ENCODE data around the gene TMCC2. TPM values are rescaled to one million over a fixed set of nuclear protein-coding genes. Genes with fewer than 3 reads are reported as not detected.
"Not testable (repeated sequence)": the region's sequence is repeated elsewhere in the genome, so short reads cannot be mapped to it uniquely, and the experiment has no call there.

The TMCC2 gene
- total and polyA plus RNA-seq, 2 of the 4 experiments (the other 2 are of a cell fraction), result 2.0 to 4.2 TPM

DNA sequence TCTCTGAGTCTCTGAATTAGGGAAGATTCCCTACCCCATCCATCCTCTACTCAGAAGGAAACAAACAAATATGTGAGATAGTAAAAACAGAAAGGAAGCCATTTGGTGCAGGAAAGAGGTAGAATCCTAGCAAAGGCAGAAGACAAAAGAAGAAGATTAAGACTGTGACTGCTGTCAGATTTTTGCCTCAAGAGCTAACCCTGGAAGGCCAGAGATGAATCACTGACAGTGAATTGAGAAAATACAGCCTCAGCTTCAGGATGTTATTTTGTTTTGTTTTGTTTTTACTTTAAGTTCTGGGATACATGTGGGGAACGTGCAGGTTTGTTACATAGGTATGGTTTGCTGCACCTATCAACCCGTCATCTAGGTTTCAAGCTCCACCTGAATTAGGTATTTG lies 47.9 kb upstream of the TMCC2 start:
- H2AFZ ChIP-seq (replicated peaks; ENCODE audit: low read length, poor library complexity), result no peak overlapping the region
- H3K4me1 ChIP-seq (ENCODE audit: control insufficient read depth, insufficient read depth, low read length), result peaks cover 9% of the 10 kb centered on the region
- H2BK5ac ChIP-seq (ENCODE audit: low read depth, low read length, poor library complexity, severe bottlenecking), result peak overlapping the region; percentile 66
- in situ Hi-C loops (cut with MboI; ENCODE audit: low sequenced_read_pairs), result no loop called here
- no peak overlapping the region for H3K18ac ChIP-seq (ENCODE audit: low read depth, low read length)
- H3K23ac ChIP-seq (ENCODE audit: low read depth, low read length), result peak overlapping the region; percentile 71; the same call in 1 of the 2 replicates
- WGBS, 2 experiments (ENCODE audit: extremely low coverage in 2 of 2, insufficient read length in 1 of 2), result no CpG with 5 or more reads among the region's 2 CpGs
- TF ChIP-seq POLR2A (IDR thresholded peaks at IDR 0.05; ENCODE audit: low read depth, low read length) (no peak), NFE2L2 (IDR thresholded peaks at IDR 0.05; ENCODE audit: low read depth, low read length) (no peak), CEBPB (IDR thresholded peaks at IDR 0.05; ENCODE audit: low read depth, low read length) (no peak), MAFK (IDR thresholded peaks at IDR 0.05; ENCODE audit: low read depth, low read length) (no peak), MXI1 (IDR thresholded peaks at IDR 0.05; ENCODE audit: borderline replicate concordance, low read depth, low read length) (no peak), RAD21 (IDR thresholded peaks at IDR 0.05; ENCODE audit: low read length) (no peak)
- H3K79me1 ChIP-seq (ENCODE audit: low read depth in 1 of 2, low read length in 2 of 2), result peaks cover 27 to 64% of the 10 kb centered on the region in 2 experiments
- H3K9ac ChIP-seq (ENCODE audit: low read depth, low read length), result no peak overlapping the region
- ChIA-PET CTCF (interaction anchor here (0.6 kb wide), 1 partner anchor 1747 kb away, joined by 3 read pairs; no protein-coding TSS in a partner anchor), POLR2A (ENCODE audit: unreplicated experiment) (no interaction called here)
- no peak overlapping the region for H2AK5ac ChIP-seq (ENCODE audit: low read depth, low read length)
- H3K27ac ChIP-seq (ENCODE audit: insufficient read depth, low read length), result no peak overlapping the region
- H4K5ac ChIP-seq (ENCODE audit: low read depth, low read length), result no peak overlapping the region
- no peaks in the 10 kb centered on the region for H3K9me3 ChIP-seq (ENCODE audit: control insufficient read depth, insufficient read depth, low read length)
- BruUV-seq (replicated peaks), result no TSS peak
- H2AK9ac ChIP-seq (replicated peaks; ENCODE audit: low read depth, low read length, poor library complexity), result no peak overlapping the region
- H4K91ac ChIP-seq (ENCODE audit: insufficient read depth, low read depth, low read length), result no peak overlapping the region
- peaks cover 7% of the 10 kb centered on the region for H4K20me1 ChIP-seq (ENCODE audit: insufficient read depth, low read length)
- H3K4me3 ChIP-seq (ENCODE audit: insufficient read depth, low read depth, low read length), result no peak overlapping the region
- H2BK15ac ChIP-seq (ENCODE audit: low read depth, low read length), result no peak overlapping the region
- H3K14ac ChIP-seq (replicated peaks; ENCODE audit: low read depth, low read length), result no peak overlapping the region
- H3K27me3 ChIP-seq (ENCODE audit: control insufficient read depth, insufficient read depth, low read length), result no peaks in the 10 kb centered on the region
- peak; percentile 36 for DNase-seq
- H4K8ac ChIP-seq (ENCODE audit: low read depth in 2 of 2, low read length in 2 of 2), result no peak overlapping the region
- intact Hi-C loops (cut with micrococcal nuclease), result loop anchor here (10.0 kb wide), 1 partner anchor 145 kb away; the partner anchor contains the start of gene NUAK2
- peaks cover 4% of the 10 kb centered on the region; the same call in 1 of the 2 replicates for H3K36me3 ChIP-seq (ENCODE audit: control insufficient read depth, insufficient read depth, low read length)
- H3K9me1 ChIP-seq (ENCODE audit: insufficient read depth, low read length), result peaks cover 12% of the 10 kb centered on the region
- no peak overlapping the region for H3K4me2 ChIP-seq (ENCODE audit: low read depth, low read length)
- no peak for ATAC-seq (ENCODE audit: low read depth)
- dilution Hi-C loops (cut with HindIII; ENCODE audit: low sequenced_read_pairs, unreplicated experiment), result no loop called here
- H2BK120ac ChIP-seq (ENCODE audit: low read depth, low read length), result no peak overlapping the region
- no peak overlapping the region; the same call in 1 of the 2 replicates for H3K4ac ChIP-seq (ENCODE audit: low read depth, low read length)
- 0 out of 2 replicates have a peak overlapping the region, but pooled peaks have one; percentile 58 for H2BK20ac ChIP-seq (ENCODE audit: low read depth, low read length)
- H3K56ac ChIP-seq (ENCODE audit: extremely low read depth, insufficient read depth, low read length), result no peak overlapping the region

DNA sequence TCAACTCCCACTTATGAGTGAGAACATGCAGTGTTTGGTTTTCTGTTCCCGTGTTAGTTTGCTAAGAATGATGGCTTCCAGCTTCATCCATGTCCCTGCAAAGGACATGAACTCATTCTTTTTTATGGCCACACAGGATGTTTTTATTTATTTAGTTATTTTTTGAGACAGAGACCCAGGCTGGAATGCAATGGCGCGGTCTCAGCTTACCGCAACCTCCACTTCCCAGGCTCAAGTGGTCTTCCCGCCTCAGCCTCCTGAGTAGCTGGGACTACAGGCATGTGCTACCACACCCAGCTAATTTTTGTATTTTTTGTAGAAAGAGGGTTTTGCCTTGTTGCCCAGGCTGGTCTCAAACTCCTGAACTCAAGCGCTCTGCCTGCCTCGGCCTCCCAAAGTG lies 47.4 kb upstream of the TMCC2 start:
- H3K9me1 ChIP-seq (ENCODE audit: insufficient read depth, low read length), result peaks cover 12% of the 10 kb centered on the region
- H4K8ac ChIP-seq (ENCODE audit: low read depth in 2 of 2, low read length in 2 of 2); H2BK15ac ChIP-seq (ENCODE audit: low read depth, low read length); H3K56ac ChIP-seq (ENCODE audit: extremely low read depth, insufficient read depth, low read length); H2AK9ac ChIP-seq (replicated peaks; ENCODE audit: low read depth, low read length, poor library complexity); H2BK5ac ChIP-seq (ENCODE audit: low read depth, low read length, poor library complexity, severe bottlenecking); H3K4me2 ChIP-seq (ENCODE audit: low read depth, low read length); H3K27me3 ChIP-seq (ENCODE audit: control insufficient read depth, insufficient read depth, low read length); H3K18ac ChIP-seq (ENCODE audit: low read depth, low read length); H4K20me1 ChIP-seq (ENCODE audit: insufficient read depth, low read length); intact Hi-C loops (cut with micrococcal nuclease); H3K36me3 ChIP-seq (ENCODE audit: control insufficient read depth, insufficient read depth, low read length); POLR2A ChIA-PET (ENCODE audit: unreplicated experiment); H2BK120ac ChIP-seq (ENCODE audit: low read depth, low read length); H2AFZ ChIP-seq (replicated peaks; ENCODE audit: low read length, poor library complexity); dilution Hi-C loops (cut with HindIII; ENCODE audit: low sequenced_read_pairs, unreplicated experiment); H2AK5ac ChIP-seq (ENCODE audit: low read depth, low read length); in situ Hi-C loops (cut with MboI; ENCODE audit: low sequenced_read_pairs); H2BK20ac ChIP-seq (ENCODE audit: low read depth, low read length); H3K4ac ChIP-seq (ENCODE audit: low read depth, low read length); BruUV-seq (replicated peaks); H3K4me3 ChIP-seq (ENCODE audit: insufficient read depth, low read depth, low read length); CTCF ChIA-PET; H3K14ac ChIP-seq (replicated peaks; ENCODE audit: low read depth, low read length); H3K4me1 ChIP-seq (ENCODE audit: control insufficient read depth, insufficient read depth, low read length); H3K9me3 ChIP-seq (ENCODE audit: control insufficient read depth, insufficient read depth, low read length); H3K23ac ChIP-seq (ENCODE audit: low read depth, low read length); H4K91ac ChIP-seq (ENCODE audit: insufficient read depth, low read depth, low read length); H3K27ac ChIP-seq (ENCODE audit: insufficient read depth, low read length); DNase-seq; H4K5ac ChIP-seq (ENCODE audit: low read depth, low read length); ATAC-seq (ENCODE audit: low read depth); H3K9ac ChIP-seq (ENCODE audit: low read depth, low read length): not testable (repeated sequence)
- peaks cover 27 to 69% of the 10 kb centered on the region in 2 experiments for H3K79me1 ChIP-seq (ENCODE audit: low read depth in 1 of 2, low read length in 2 of 2)
- no CpG with 5 or more reads among the region's 7 CpGs for WGBS, 2 experiments (ENCODE audit: extremely low coverage in 2 of 2, insufficient read length in 1 of 2)
